Measurements from ENCODE around the gene KIF18B.

Gene KIF18B

DNA sequence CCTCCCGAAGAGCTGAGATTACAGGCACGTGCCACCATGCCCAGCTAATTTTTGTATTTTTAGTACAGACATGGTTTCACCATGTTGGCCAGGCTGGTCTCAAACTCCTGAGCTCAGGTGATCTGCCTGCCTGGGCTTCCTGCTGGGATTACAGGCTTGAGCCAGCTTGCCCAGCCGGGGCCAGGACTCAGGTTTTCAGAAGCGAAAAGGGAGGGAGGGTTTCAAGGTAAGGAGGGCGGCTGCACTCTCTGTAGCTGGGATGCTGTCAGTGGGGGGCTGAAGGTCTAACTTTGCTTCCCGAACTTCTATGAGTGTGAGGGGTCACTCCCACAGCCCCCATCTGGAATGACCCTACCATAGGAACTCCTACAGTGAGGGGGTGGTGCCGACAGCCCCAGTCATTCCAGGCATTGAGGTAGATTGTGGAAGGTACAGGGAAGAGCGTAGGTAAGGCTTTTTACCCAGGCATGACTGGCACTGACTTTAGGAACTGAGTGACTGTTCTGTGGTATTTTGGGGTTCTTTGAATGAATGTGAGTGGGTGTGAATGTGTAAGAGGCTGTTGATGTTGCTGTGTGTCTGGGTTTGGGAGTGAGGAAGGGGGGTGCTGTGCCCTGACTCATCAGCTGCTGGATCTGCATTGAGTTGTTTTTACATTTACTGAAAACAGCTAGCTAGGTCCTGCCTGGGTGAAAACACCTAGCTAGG, 24.4 kb upstream of the KIF18B start:
- DNase-seq = peak in 31 of 42 donors; percentile 13 to 83 (median 50)
- intact Hi-C loops (cut with DNase I) = no loop called here

- peak in 38 of 42 donors; percentile 16 to 75 (median 50) for DNase-seq
- intact Hi-C loops (cut with DNase I) = no loop called here
Measured at GRCh38 chr17:44970136-44970741, 22.7 kb upstream of the KIF18B start.

DNA sequence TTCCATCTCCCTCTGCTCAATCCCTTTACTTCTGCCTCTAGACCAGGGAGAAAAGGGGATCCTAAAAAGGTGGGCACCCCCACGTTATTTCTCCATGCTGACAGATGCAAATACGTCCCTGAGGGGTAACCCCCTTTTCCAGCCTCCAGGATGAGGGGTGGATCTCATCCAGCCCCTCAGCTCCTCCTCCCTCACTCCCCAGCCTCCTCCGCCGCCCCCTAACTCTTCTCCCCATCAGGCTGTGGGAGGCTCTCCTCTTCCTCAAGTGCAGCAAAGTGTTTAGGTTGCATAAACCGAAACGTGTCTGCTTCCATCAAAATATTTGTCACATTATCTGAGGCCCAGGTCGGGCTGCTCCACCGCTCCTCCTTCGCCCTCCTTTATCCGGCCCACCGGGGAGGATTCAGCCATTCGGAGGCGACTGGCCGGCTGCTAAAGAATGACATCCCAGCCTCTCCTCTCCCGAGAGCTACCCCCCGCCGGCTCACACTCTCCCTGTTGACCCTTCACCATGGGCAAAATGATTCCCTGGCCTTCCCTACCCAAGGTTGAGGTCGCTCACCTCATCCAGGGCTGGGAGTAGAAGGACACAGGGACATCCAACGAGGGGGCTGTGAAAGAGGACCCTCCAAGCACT, 21.7 kb upstream of the KIF18B start:
- peak in 1 of 42 donors; percentile 19 for DNase-seq
- intact Hi-C loops (cut with DNase I) = no loop called here

DNA sequence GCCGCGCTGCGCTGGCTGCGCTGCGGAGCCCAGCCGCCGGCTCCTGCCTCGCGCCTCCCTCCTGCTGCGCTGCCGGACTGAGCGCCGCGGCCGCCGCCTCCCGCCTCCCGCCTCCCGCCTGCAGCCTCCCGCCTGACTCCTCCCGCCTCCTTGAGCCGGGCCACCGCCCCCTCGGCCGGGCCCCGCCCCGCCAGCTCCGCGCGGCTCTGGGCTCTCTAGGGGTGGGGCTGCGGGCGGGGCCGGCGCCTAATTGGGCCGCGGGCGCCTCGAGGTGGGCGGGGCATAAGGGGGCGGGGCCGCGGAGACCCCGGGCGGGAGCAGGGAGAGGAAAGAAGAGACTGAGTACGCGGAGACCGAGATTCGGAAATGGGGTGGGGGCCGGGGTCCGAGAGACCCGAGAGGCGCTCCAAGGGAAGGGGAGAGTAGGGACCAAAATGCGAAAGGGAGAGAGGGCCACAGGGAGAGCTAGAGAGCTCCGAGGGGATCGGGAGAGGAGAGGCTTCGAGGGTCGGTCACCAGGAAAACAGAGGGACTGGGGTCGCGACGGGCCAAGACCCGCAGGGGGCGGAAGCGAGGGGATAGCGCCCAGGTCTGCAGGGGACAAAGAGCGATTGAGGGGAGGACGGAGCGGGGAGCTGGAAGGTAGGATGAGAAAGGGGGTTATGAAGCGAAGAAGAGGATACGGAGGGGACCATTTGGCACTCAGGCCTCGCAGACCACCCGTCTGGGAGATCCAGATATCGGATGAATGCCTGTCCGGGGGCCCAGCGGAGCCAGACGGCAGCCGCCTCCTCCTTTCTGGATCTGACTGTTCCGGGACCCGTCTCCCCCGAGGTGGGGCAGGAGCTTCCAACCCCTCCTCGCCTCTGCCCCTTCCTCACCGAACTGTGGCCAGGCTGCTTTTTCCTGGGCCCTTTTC, 20.9 kb upstream of the KIF18B start, which contains the start of gene C1QL1:
Gene C1QL1 (minus strand): TSS at position 79 of the 919 bp plus-strand sequence. CDS start 255 bp downstream, outside the sequence.
- DNase-seq = peak; percentile 62 to 93 (median 85)
- intact Hi-C loops (cut with DNase I) = no loop called here

DNA sequence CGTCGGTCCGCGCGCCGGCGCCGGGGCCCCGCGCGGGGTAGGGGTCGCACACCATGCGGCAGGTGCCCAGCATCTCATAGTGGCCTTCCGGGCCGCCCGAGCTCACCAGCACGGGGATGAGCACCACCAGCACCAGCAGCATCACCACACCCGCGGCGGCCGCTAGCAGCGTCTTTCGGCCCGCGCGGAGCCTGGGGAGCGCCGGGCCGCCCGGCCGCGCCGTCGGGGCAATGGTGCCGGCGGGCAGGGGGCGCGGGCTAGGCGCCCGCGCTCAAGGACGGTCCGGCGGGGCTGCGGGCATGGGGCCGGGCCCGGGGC, 20.3 kb upstream of the KIF18B start:
- DNase-seq = no peak
- intact Hi-C loops (cut with DNase I) = no loop called here

- no peak for DNase-seq
- intact Hi-C loops (cut with DNase I) = no loop called here
Measured at GRCh38 chr17:44967026-44967906, 19.7 kb upstream of the KIF18B start.

DNA sequence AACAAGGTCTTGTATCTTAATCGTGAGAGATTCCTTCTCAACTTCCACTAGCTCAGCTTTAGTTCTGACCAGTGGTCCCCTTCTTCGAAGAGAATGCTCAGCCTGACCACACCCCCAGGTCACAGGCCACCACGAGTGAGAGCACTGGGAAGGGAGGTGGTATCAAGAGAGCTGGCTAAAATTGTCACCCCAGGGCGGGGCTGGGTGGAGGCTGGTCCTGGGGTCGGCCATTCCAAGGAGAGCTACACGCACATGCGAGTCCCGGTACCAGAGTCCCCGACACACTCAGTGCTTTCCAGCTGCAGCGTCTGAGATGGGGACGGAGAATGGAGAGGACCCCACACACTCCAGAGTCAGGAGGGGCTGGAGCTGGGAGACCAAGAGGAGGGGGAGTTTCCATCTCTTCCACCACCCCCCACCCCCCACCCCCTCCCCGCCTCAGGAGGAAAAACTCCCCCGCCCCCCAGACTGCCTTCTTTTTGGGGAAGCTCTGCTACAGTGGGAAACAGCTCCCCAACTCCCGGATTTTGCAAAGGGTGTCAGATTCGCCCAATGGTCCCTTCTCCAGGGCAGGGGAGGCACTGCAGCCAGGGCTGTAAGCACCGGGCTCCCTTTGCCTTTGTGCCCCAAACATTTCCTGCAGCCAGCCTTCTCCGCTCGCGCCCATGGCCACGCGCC, 18.9 kb upstream of the KIF18B start:
- no peak for DNase-seq
- intact Hi-C loops (cut with DNase I) = no loop called here

- DNase-seq = no peak
- intact Hi-C loops (cut with DNase I) = no loop called here
Measured at GRCh38 chr17:44965481-44966234, 18.1 kb upstream of the KIF18B start.

DNA sequence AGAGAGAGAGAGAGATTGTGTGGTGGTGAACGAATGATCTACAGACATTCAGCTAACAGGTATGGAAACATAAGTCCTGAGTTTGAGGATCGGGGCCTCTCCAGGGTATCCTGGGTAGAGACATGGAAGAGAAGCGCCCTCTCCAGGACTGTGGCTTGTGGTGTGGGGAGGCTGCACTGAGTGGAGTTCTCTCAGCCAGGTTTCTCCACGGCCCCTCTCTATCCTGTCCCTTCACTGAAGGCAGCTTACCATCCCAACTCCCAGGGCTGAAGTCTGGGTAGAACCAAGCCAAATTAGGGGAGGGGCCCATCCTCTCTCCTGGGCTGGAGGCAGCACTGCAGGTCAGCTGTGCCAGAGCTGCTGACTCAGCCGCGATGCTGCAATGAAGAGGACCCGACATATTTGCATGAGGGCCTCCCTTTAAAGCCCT, 14.4 kb upstream of the KIF18B start:
- intact Hi-C loops (cut with DNase I) = no loop called here
- no peak for DNase-seq

DNA sequence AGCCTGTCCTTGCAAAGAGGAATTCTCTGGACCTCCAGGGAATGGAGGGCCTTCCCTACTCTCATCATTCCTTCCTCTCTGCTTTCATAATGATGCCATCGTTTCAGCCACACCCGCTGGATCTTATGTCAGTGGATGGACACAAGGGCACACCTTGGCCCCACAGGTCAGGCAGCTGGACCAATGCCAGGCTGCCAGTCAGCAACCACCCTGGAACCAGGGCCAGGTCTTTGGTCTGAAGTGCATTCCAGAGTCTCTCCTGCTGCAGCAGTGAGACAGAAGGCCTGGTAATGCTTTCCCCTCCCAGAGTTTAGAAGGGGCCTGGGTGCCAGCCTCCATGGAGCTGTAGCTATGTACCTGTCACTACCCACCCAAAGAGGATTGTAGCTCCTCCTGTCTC, 13.1 kb upstream of the KIF18B start:
- no peak for DNase-seq
- intact Hi-C loops (cut with DNase I) = no loop called here

DNA sequence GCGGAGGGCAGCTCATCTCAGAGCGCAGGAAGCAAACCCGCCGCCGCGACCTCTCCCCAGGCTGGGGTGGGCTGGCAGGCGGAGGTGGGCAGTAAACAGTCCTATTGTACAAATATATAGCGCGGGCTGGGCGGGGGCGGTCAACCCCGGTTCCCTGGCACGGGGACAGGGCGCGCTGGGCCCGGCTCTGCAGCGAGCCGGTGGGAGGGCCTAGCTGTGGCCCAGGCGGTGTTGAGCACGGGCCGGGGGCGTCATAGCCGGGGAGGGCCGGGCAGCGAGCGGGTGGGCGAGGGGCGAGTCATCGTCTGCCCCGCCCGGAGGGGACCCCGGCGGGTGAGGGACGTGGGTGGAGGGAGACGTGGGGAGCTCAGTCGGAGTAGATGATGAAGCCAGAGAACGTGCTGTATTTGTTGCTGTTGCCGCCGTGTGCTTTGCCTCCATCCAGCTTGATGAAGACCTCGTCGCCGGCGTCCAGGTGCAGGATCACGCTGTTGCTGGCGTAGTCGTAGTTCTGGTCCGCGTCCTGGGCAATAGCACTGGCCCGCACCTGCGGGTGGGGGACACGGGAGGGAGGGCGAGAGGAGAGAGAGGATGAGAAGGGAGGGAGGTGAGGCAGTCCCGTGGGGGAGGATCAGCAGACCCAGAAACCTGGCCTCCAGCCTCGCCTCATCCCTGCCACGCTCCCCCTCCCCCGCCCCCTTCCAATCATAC, 12.4 kb upstream of the KIF18B start:
- DNase-seq = no peak
- intact Hi-C loops (cut with DNase I) = no loop called here

GRCh38 chr17:44956998-44957981, 9.7 kb upstream of the KIF18B start:
- intact Hi-C loops (cut with DNase I) = no loop called here
- peak in 22 of 42 donors; percentile 13 to 67 (median 41) for DNase-seq

DNA sequence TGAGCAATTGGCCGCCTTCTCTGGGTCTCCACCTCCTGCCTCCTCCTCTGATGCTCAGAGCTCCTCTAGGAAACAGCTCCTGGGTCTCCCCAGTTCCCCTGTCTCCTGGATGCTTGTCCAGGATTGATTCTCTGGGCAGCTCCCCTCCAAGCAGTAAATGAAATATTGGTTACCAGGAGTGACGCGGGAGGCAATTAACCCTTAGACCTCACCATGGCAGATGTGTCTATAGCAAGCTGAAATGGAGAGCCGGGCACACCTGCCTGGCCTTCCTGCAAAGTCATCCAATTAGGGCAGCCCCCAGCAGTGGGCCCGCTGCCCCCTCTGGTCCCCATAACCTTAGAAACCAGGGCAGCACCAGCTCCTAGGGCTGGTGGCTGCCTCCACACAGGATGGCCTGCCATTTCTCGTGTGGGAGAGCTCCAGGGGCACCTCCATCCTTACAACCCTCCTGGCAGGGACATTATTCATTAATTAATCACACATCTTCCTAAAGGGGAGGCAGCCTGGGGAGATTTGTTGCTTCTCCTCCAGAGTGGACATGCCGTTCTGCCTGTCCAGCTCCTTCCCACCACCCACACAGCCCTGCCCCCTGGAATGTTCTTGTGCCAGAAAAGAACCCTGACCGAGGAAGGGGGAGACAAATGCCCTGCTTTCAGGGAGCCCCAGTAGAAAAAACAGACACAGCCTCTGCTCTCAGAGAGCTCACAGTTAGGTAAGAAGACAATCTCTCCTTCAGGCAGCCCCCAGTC, 8.3 kb upstream of the KIF18B start:
- peak in 1 of 42 donors; percentile 18 for DNase-seq
- intact Hi-C loops (cut with DNase I) = no loop called here

DNA sequence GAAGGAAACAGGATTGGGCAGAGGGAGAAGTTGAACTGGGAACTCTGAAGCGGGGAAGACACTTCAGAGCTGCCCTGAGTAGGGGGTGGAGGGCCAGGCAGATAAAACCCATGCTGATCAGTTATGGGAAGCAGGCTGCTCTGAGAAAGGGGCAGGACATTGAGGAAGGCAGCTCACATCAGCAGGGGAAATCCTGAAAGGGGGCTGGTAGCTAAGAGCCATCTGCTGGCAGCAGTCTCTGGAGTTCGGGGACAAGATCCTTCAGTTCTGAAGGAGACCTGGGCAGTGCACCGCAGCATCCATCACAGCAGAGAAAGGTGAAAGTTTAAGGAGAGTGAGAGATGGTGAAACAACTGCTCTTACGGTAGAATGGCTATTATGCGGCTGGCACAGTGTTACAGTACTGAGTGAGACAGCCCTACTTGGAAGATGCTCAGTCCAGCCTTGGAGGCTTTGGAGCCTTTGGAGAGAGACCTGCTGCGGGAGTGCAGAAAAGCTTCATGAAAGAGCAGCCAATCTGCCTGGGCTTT, 5.4 kb upstream of the KIF18B start:
- DNase-seq = peak in 1 of 42 donors; percentile 5
- intact Hi-C loops (cut with DNase I) = no loop called here

Measured in head of caudate nucleus (tissue), 42 donors.